Measurements from ENCODE around the gene SEC23IP.

SEC23IP gene

DNA sequence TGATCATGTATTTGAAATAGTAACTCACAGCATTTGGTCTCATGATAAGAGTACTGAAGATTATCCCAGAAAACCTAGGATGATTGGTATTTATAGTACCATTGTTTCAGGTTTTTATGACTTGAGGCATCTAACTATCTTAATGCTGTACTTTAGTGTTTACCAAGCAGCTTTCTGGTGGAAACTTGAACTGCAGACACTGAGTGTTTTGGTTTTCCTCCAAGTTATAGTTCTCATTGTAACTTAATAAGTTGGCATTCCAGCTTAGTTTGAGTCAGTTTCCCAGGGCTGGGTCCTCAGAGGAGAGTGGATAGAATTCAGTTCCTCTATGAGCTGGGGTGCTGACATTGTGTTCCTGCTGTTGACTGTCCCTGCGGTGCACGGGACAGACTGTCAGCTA is 50.4 kb downstream of the SEC23IP start:
- no peak for DNase-seq

DNA sequence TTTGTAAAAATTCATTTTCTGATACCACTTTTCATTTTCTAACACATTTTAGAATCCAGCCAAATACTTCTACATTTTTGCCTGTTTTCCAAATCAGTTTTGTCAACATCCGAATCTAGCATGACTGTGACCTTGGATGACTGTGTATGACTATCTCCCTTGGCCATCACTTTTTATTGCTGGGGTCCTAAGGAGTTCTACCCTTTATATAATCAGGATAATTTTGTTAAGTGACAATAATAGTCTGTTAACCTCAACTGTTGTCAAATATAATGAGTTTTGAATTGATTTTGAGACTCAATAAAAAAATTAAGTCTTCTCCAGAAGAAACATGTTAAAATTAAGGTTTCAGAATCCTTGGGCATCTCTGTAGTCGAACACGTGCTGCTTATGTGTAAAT is 53.3 kb downstream of the SEC23IP start:
- no peak for DNase-seq

DNA sequence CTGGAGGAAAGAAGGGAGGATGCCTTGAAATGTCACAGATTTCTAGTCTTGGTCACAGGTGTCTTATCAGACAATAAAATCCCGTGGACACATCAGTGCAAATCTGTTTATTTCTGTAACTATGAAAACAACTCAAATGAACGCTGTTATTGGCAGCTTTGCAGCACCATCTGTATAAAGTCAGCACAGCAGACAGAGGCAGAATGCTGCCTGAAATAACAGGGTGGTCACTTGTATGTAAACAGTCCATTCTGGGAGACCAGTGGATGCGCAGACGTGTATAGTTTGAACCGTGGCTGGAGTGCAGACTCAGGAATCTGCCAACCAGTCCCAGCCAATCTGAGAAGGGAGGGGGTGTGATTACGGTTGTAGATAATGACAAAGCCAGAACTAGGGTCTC is 54.8 kb downstream of the SEC23IP start:
- no peak for DNase-seq

DNA sequence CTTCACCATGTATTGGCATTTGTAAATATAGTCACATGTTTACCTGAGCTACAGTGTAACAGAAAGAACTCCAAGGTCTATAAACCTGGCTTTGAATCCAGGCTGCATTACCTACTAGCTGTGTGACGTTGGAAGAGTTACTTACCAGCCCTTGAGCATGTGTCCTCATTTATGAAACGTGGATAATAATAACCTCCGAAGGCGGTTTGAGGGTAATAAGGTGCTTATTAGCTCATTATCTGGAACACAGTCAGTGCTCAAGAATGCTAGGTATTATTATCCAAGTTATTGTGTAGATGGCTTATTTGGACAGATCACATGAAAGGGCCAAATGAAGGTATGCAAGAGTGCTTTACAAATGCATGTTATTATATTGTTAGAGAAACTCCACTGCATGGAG is 64.9 kb downstream of the SEC23IP start:
- DNase-seq: no peak

DNA sequence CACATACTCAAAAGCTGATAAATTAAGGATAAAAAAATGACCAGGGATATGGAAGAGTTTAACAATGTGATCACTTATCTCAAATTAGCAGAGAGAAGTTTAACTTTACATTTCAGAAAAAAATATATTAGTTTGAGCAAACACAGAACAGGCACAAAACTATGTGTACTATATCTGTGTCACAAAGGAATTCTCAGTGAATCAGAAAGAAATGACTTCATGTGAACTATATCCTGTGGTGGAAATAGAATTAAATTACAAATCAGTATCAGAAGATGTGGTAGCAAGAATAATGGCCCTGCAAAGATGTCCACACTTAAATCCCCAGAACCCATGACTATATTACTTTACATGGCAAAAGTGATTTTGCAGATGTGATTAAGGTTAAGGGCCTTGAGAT is 70.3 kb downstream of the SEC23IP start:
- DNase-seq: no peak

DNA sequence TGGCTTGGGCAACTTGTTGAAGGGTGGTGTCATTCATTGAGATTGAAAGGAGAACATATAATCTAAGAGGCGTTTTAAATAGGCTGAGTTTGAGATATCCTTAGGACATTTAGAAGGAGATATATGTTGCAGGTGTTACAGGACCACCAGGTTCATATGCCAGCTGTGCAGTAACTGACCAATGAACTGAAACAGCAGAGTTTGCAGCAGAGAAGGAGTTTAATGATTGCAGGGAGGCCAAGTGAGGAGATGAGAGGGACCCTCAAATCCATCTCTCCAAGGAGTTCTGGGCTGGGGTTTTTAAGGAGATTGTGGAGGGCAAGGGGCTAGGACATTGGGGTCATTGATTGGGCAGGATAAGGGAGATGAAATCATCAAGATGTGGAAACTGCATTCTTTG is 74.5 kb downstream of the SEC23IP start:
- DNase-seq: no peak

DNA sequence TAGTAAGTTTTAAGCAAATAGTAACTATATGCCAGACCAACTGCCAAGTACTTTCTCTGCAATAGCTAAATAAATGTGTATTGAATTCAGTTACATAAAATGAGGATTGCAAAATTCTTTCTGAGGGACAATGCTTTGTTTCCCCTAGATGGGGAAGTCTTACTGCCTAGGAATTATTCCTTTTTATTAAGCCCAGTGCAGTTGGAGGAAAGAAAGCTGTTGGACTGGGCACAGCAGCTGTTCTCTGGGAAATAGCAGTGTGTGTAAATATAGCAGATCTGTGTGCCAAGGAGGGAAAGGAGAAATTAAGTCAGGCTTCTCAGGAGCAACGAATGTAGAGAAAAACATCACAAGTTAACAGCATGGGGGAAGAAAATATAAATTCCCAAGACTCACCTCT is 77.1 kb downstream of the SEC23IP start:
- DNase-seq: no peak

DNA sequence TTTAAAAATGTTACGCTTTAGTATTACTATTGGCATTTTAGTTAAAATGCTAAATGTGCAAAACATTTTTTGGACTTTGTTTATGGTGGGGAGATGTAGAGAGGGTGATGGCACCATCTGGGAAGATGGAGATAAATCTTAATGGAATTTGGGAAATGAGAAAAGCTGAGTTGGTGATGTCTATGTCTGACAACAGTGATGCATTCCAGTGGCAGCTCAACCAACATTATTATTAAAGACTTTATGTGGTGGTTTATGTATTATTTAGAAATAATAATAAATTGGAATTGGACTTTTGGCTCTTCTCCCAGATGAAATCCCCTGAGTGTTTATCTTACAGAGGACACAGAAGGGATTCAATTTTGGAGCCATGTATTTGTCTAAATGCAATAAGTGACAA is 77.6 kb downstream of the SEC23IP start:
- no peak for DNase-seq

DNA sequence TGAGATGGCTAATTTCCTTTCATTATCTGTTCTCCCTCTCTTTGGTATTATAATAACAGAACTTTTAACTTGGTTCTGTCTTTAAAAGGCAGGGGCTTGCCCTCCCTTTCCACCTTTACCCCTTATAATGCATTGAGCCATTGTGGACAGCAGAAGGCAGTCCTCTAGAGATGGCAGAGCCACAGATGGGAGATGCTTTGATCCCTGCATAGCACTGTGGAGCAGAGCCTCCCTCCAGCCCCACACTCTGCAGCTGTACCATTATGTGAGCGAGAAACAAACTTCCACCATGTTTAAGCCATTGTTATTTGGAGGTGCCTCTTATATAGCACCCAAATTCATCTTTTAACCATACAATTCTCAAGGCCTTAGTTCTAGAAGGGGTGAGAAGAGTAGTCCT is 78.4 kb downstream of the SEC23IP start:
- no peak for DNase-seq

DNA sequence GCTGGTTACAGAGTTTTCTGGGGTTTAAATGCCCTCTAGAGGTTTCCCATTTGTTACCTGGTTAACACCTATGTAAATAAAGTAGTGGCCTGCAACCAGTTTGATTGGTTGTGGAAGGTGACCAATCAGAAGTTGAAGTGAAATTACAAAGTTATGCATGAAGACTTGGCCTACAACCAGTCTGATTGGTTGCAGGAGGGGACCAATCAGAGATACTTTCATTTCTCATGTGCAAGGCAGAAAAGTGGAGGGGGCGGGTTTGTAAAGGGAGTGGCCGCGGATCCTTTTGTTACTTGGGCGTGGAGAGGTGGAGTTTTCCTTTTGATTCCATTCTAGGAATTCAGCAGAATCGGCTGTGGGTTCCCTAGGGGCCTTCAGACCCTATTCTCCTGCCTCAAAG is 80.8 kb downstream of the SEC23IP start:
- DNase-seq: peak; percentile 11

DNA sequence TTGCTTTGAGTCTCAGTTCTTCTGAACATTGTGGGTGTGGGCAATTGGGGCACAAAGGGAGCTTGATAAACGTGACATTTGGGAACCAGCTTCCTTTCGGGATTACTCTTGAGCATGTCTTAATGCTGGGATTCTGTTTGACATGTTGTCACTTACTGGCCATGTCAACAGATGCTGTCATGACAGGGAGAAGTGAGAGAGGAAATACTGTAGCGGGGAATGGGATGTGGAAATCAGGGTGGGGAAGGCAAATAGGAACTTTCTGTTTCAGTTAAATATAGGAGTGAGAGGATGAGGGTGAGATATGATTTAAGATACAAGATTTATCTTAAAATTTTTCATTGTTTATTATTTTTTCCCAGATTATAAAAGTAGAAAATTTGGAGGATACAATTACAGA is 83.9 kb downstream of the SEC23IP start:
- DNase-seq: peak; percentile 81

DNA sequence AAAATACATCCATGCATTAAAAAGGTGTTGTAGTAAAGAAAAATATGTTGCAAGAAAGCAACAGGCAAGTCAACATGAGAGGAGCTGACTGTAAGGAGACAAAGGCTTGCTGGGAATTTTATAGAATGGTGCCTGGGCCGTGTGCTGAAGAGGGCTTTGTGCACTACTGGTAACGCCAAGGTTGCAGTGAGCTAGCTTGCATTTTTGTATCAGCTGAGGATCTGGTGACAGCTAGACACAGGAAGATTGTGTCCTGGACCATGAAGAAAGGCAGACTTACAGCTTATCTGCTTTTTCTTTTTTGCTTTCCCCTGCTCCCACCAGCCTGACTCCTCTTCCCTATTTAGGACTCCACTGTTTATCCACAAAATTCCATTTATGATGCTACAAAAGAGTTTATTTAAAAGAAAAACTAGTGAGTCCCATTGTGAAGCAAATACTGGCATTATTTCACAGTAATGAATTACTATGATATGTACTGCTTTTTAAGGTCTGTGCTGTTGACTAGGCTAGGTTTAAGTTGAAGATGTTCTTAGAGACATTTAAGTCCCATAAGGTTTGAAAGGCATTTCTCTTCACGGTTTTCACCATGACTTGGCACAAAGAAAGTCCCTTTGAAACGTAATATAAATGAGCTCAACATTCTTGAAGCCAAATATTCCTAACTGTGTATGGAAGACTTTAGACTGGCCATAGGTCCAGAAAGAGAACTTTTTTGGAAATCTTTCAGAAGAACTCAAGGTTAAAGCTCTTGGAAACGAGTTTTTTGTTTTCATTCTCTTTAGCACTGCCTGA is 88.6 kb downstream of the SEC23IP start:
- DNase-seq: no peak

DNA sequence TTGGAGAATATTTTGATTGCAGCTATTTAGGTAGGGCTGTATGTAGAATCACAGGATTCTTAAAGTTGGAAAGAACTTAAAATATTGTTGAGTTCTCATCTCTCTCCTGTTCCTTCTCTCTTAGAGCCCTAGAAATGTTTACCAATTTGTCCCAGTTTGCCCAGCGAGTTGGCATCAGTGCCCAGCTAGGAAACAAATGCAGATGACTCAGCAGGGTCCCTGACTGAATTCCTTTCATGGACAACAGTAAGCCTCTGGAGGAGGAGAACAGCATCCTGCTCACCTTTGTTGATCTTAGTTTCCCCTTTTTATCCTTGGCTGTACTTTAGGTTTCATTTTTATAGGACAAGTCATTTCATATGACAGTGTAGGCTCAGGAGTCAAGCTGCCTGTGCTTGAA is 89.3 kb downstream of the SEC23IP start:
- DNase-seq: no peak

DNA sequence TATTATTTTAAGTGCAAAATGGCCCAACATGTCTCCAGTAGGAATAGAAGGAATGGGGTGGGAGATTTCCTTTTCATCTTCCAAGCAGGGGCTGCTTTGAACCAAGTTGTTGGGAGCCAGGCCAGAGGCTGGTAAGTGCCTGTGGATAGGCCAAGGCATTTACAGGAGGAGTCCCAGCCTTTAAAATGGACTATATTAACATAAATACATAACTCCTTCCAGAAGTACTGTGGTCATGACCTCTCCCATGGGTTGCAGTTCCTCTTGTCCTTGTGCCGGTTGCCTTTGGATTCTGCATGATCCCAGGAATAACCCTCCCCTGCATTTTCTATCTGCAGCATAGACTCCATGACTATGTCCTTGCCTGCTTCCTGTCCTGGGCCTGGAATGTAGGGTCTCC is 95.8 kb downstream of the SEC23IP start:
- no peak for DNase-seq

DNA sequence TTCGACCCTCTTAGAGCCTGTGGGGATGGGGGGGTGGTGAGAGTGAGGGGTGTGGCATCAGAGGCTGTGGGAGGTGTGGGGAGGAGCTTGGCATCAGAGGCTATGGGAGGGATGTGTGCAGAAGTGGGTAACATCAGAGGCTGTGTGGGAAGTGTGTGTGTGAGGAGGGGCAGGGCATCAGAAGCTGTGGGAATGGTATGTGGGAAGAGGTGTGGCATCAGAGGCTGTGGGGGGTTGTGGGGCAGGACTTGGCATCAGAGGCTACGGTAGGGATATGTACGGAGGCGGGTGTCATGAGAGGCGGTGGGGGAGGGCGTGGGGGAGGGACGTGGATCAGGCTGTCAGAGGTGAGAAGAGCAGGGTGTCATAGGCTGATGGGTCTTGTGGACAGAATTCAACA is 97.4 kb downstream of the SEC23IP start:
- no peak for DNase-seq

DNA sequence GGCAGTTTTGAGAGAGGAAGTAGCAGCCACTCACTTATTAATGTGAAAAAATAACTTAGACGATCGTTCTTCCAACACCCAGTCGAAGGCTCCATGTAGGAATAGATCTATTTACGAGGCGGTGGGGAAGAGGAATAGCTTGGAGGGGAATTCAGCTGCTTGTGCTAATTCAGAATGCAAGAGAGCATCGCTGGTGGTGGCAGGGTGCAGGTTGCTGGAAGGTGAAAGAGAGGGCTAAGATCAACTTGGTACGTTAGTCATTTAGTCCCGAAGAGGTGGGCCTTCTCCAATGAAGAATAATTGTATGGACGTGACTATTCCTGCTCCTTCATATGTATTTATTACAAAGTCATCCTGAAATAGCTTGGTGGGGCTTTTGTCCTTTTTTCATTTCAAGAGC is 98.5 kb downstream of the SEC23IP start:
- DNase-seq: no peak

DNA sequence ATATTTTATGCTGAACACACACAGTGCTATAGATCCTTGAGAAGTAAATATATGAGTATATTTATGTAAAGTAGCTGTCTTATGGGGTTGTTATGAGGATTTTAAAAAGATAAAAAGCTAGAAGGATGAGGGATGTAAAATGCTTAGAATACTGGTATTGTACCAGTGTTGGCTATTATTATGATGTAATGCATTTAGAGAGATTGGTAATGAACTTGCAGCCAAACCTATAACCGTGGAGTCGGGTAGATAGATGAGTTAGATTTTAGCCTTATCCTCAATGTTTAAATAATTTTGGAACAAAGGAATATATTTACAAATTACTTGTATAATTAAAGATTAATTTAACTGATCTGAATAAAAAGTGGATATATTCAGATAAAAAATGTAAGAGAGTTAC is 99.3 kb downstream of the SEC23IP start:
- no peak for DNase-seq

Data from inflammatory macrophage treated with lipopolysaccharide for 4 hours (primary cell).